Renal cortical epithelial cell (primary cell): Measurements from ENCODE around the gene FYCO1. TPM values are rescaled to one million over a fixed set of nuclear protein-coding genes. Genes with fewer than 3 reads are reported as not detected.

Experiments used
- DNase-seq: peaks from one replicate; pipeline ENCODE4 v3.0.0-alpha.2; 2011; ENCODE audit warnings: low read depth
- total RNA-seq: library from RNA; depleted of rRNA; stranded (reverse); fragments of >200 nt; gene quantifications from 2 replicates; pipeline ENCODE4 v1.2.3, GENCODE V29; 2014

The FYCO1 gene
- total RNA-seq, 1 donor from 2014 or later, result 46.2 TPM

- DNase-seq, result no peak
Observed at GRCh38 chr3:45943207-45943846, 52.3 kb downstream of the FYCO1 start, which contains the start of gene CXCR6. Gene CXCR6, plus strand, starts transcription at chr3:45943464. Its CDS starts 3,018 bp downstream, at chr3:45946482.

- no peak for DNase-seq
Observed at GRCh38 chr3:45942051-45942825, 53.4 kb downstream of the FYCO1 start.

- no peak for DNase-seq
Observed at GRCh38 chr3:45940781-45941365, 54.8 kb downstream of the FYCO1 start.

GRCh38 chr3:45940004-45940780 is 55.4 kb downstream of the FYCO1 start:
- no peak for DNase-seq

- DNase-seq, result no peak
Observed at GRCh38 chr3:45939341-45939771, 56.3 kb downstream of the FYCO1 start.

- peak; percentile 84 for DNase-seq
Observed at GRCh38 chr3:45938864-45939263, 56.8 kb downstream of the FYCO1 start.

- DNase-seq, result no peak
Observed at GRCh38 chr3:45938043-45938435, 57.6 kb downstream of the FYCO1 start.

- DNase-seq, result no peak
Observed at GRCh38 chr3:45937206-45938042, 58.2 kb downstream of the FYCO1 start.

GRCh38 chr3:45936261-45936660 is 59.4 kb downstream of the FYCO1 start:
- no peak for DNase-seq

GRCh38 chr3:45933591-45933990 is 62.0 kb downstream of the FYCO1 start:
- DNase-seq, result no peak

GRCh38 chr3:45932112-45932511 is 63.5 kb downstream of the FYCO1 start:
- DNase-seq, result no peak

GRCh38 chr3:45931496-45931895 is 64.1 kb downstream of the FYCO1 start:
- DNase-seq, result no peak

GRCh38 chr3:45929042-45929679 is 66.5 kb downstream of the FYCO1 start:
- DNase-seq, result no peak

GRCh38 chr3:45927881-45928280 is 67.7 kb downstream of the FYCO1 start:
- DNase-seq, result no peak

- DNase-seq, result peak; percentile 72
Observed at GRCh38 chr3:45923755-45924154, 71.9 kb downstream of the FYCO1 start.

- DNase-seq, result no peak
Observed at GRCh38 chr3:45922950-45923590, 72.6 kb downstream of the FYCO1 start.

- no peak for DNase-seq
Observed at GRCh38 chr3:45922039-45922326, 73.6 kb downstream of the FYCO1 start.

GRCh38 chr3:45921158-45922038 is 74.2 kb downstream of the FYCO1 start:
- no peak for DNase-seq

GRCh38 chr3:45917146-45917898 is 78.3 kb downstream of the FYCO1 start:
- DNase-seq, result no peak
